Suprapubic skin (tissue), 4 donors: Measurements from ENCODE around the gene FRMD4A. TPM values are rescaled to one million over a fixed set of nuclear protein-coding genes. Genes with fewer than 3 reads are reported as not detected.

Source experiments
- DNase-seq, 2 donors: peaks; one replicate each; pipeline ENCODE4 v3.0.0-alpha.2; 2019; ENCODE audit warnings: low spot score in 2 of 2
- H3K27ac ChIP-seq: fragments of 200-600 bp; sonication (generic); one replicate; pipeline ENCODE4 v1.5.1; 2019
- H3K27me3 ChIP-seq: fragments of 200-600 bp; sonication (generic); one replicate; pipeline ENCODE4 v1.5.1; 2019
- H3K36me3 ChIP-seq: fragments of 200-600 bp; sonication (generic); one replicate; pipeline ENCODE4 v1.5.1; 2019
- H3K4me1 ChIP-seq: fragments of 200-600 bp; sonication (generic); one replicate; pipeline ENCODE4 v1.5.1; 2019
- H3K4me3 ChIP-seq: fragments of 200-600 bp; sonication (generic); one replicate; pipeline ENCODE4 v1.5.1; 2019; ENCODE audit warnings: mild to moderate bottlenecking
- H3K9me3 ChIP-seq: fragments of 200-600 bp; sonication (generic); one replicate; pipeline ENCODE4 v1.5.1; 2019
- EP300 ChIP-seq: sonication (generic); formaldehyde crosslinking; IDR thresholded peaks from one replicate; pipeline ENCODE4 v1.6.1; 2017; ENCODE audit warnings: antibody characterized with exemption
- POLR2A ChIP-seq, 2 donors: fragments of 450-650 bp; IDR thresholded peaks; one replicate each; pipeline ENCODE4 v1.6.1; 2017; ENCODE audit warnings: antibody characterized with exemption in 2 of 2, mild to moderate bottlenecking in 2 of 2, moderate library complexity in 2 of 2
- POLR2AphosphoS5 ChIP-seq, 3 donors: sonication (generic); formaldehyde crosslinking; IDR thresholded peaks; one replicate each; pipeline ENCODE4 v1.6.1; 2017; ENCODE audit warnings: antibody characterized with exemption in 3 of 3
- WGBS: methylation state at CpG from one replicate; pipeline ENCODE4 v1.1.5; 2018; 5-methylcytosine and 5-hydroxymethylcytosine counted together
- total RNA-seq, 4 donors: library from RNA; depleted of rRNA; stranded (reverse); fragments of >200 nt; gene quantifications; one replicate each; pipeline ENCODE4 v1.1.0, GENCODE V29; 2016
- TF ChIP-seq, protein P1 (sequence below), 2 donors: fragments of 200-600 bp in 1 of 2; fragments of 450-650 bp in 1 of 2; sonication (generic) in 1 of 2; IDR thresholded peaks; one replicate each; pipeline ENCODE4 v1.5.1; 2016 to 2019; ENCODE audit warnings: antibody characterized with exemption in 2 of 2, mild to moderate bottlenecking in 1 of 2, moderate library complexity in 1 of 2

The FRMD4A gene
- total RNA-seq, 4 donors from 2014 or later = 27.4 to 86.3 (median 58.0) TPM

DNA sequence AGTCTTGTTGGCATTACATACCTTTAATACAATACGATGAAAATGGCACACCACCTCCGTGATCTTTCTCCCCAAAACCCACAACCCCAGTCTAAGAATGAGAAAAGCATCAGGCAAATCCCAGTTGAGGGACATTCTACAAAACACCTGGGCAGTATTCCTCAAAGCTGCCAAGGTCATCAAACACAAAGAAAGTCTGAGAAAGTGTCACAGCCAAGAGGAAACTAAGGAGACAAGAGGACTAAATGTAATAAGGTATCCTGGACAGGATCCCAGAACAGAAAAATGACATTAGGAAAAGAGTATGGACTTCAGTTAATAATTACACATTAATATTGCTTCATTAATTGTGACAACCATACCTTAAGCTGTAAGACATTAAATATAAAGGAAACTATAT lies 14.5 kb upstream of the FRMD4A start:
- 77% methylated on average over 2 of the region's 2 CpGs for WGBS
- Histone ChIP-seq H3K27me3 (no peaks in the 10 kb centered on the region), H3K4me3 (no peak overlapping the region), H3K27ac (no peak overlapping the region), H3K36me3 (no peaks in the 10 kb centered on the region), H3K4me1 (no peaks in the 10 kb centered on the region), H3K9me3 (no peaks in the 10 kb centered on the region)
- TF ChIP-seq EP300 (no peak), POLR2AphosphoS5 (IDR thresholded peaks at IDR 0.05) (no peak), POLR2A (IDR thresholded peaks at IDR 0.05) (no peak)
- TF ChIP-seq, protein P1, sequence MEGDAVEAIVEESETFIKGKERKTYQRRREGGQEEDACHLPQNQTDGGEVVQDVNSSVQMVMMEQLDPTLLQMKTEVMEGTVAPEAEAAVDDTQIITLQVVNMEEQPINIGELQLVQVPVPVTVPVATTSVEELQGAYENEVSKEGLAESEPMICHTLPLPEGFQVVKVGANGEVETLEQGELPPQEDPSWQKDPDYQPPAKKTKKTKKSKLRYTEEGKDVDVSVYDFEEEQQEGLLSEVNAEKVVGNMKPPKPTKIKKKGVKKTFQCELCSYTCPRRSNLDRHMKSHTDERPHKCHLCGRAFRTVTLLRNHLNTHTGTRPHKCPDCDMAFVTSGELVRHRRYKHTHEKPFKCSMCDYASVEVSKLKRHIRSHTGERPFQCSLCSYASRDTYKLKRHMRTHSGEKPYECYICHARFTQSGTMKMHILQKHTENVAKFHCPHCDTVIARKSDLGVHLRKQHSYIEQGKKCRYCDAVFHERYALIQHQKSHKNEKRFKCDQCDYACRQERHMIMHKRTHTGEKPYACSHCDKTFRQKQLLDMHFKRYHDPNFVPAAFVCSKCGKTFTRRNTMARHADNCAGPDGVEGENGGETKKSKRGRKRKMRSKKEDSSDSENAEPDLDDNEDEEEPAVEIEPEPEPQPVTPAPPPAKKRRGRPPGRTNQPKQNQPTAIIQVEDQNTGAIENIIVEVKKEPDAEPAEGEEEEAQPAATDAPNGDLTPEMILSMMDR (IDR thresholded peaks at IDR 0.05) = no peak
- no peak for DNase-seq

DNA sequence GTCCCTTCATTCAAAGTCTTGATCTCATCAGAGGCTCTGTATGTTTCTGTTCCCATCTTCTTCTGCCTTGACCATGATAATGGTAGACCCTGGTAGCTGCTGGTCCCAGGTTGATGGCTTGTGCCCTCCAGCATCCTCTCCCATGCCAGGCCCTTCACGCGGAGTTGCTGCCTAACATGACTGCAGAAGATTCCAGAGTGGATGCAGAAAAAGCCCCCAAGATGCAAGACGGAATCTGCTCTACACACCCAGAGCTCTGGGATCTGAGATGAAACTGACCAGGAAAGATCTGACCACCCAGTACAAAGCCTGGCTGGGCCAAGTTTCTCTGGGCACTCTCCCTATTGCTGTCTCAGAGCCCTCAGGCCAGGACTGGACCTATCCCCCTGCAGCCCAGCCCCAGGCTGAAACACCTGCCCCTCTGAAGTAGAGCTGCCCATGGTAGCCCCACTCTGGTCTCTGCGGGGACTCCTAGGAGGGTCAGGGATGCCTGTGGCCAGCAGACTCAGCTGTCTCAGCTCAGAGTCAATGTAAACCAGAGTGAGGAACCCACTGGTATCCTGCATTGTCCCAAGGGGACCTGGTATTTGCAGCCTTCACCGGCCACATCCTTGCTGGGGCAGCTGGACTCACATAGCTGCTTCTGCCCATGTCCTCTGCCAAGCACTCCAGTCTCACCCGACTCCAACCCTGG lies 9.5 kb upstream of the FRMD4A start:
- no peaks in the 10 kb centered on the region for H3K27me3 ChIP-seq
- H3K9me3 ChIP-seq = no peaks in the 10 kb centered on the region
- DNase-seq = no peak
- H3K36me3 ChIP-seq = no peaks in the 10 kb centered on the region
- 88% methylated on average over 4 of the region's 6 CpGs for WGBS
- no peak overlapping the region for H3K27ac ChIP-seq
- H3K4me3 ChIP-seq = no peak overlapping the region
- TF ChIP-seq POLR2A (IDR thresholded peaks at IDR 0.05) (no peak), EP300 (no peak), POLR2AphosphoS5 (IDR thresholded peaks at IDR 0.05) (no peak)
- TF ChIP-seq, protein P1 (IDR thresholded peaks at IDR 0.05) = no peak
- H3K4me1 ChIP-seq = no peaks in the 10 kb centered on the region

DNA sequence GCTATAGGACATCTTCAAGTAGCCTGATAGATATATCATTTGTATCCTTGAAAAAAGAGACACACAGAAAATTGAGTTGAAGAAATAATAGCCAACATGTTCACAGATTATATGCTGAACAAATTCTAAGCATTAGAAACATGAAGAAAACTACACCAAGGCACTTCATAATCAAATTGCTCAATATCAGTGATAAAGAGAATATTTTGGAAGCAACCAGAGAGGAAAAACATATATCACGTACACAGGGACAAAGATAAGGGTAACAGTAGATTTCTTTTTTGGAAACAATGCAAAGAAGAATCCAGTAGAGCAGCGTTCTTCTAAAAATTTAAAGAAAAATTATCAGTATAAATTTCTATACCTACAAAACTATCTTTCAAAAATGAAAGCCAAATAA lies 6.0 kb upstream of the FRMD4A start:
- Histone ChIP-seq H3K4me3 (no peak overlapping the region), H3K4me1 (no peaks in the 10 kb centered on the region), H3K27me3 (peaks cover 15% of the 10 kb centered on the region), H3K27ac (no peak overlapping the region), H3K36me3 (no peaks in the 10 kb centered on the region), H3K9me3 (no peaks in the 10 kb centered on the region)
- no peak for DNase-seq
- TF ChIP-seq POLR2AphosphoS5 (IDR thresholded peaks at IDR 0.05) = no peak
- 91% methylated on average over 2 of the region's 2 CpGs for WGBS

DNA sequence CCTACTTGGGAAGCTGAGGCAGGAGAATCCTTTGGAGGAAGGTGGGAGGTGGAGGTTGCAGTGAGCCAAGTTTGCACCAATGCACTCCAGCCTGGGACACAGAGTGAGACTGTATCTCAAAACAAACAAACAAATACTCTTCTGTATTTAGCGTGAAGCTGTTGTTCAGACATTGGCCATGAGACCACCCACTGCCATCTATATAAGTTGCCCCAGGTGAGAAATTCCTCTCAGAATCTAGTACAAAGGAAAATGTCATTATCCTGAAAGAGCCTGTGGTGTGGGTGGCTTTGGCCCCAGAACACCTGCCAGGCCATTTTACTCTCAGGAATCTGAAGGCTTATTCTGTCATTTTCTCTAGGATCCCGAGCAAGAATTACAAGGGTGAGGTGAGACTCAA lies 4.0 kb upstream of the FRMD4A start:
- WGBS = 66% methylated on average over 2 of the region's 2 CpGs
- Histone ChIP-seq H3K36me3 (no peaks in the 10 kb centered on the region), H3K4me1 (no peaks in the 10 kb centered on the region), H3K27ac (no peak overlapping the region), H3K27me3 (peaks cover 26% of the 10 kb centered on the region), H3K4me3 (no peak overlapping the region), H3K9me3 (no peaks in the 10 kb centered on the region)
- DNase-seq = no peak
- no peak for TF ChIP-seq POLR2A (IDR thresholded peaks at IDR 0.05)
- TF ChIP-seq, protein P1 (IDR thresholded peaks at IDR 0.05) = no peak
- TF ChIP-seq POLR2AphosphoS5 (IDR thresholded peaks at IDR 0.05) = no peak
- no peak for TF ChIP-seq EP300

DNA sequence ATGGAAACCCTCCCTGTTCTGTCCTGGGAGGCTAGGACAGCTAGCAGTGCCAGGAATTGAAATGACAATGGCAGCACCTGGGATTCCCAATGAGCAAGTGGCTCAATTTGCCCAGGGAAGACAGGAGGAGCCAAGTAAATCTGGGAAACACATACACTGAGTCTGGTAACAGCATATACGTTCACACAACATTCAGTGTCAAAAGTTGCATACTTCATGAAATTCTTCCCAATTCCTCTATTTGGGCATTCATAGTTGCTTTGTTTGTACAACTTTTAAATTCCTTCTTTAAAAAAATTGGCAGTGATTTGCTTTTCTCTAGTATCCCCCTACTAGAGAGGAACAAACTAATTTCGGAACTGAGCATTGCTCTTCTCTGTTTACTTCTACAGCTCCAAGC lies 2.9 kb upstream of the FRMD4A start:
- Histone ChIP-seq H3K9me3 (no peaks in the 10 kb centered on the region), H3K4me1 (no peaks in the 10 kb centered on the region), H3K27me3 (peaks cover 37% of the 10 kb centered on the region), H3K4me3 (no peak overlapping the region), H3K27ac (no peak overlapping the region), H3K36me3 (no peaks in the 10 kb centered on the region)
- no peak for DNase-seq
- WGBS = 92% methylated on average over 2 of the region's 2 CpGs
- TF ChIP-seq, protein P1 (IDR thresholded peaks at IDR 0.05) = no peak
- TF ChIP-seq POLR2AphosphoS5 (IDR thresholded peaks at IDR 0.05) = no peak
- no peak for TF ChIP-seq POLR2A (IDR thresholded peaks at IDR 0.05)
- TF ChIP-seq EP300 = no peak

DNA sequence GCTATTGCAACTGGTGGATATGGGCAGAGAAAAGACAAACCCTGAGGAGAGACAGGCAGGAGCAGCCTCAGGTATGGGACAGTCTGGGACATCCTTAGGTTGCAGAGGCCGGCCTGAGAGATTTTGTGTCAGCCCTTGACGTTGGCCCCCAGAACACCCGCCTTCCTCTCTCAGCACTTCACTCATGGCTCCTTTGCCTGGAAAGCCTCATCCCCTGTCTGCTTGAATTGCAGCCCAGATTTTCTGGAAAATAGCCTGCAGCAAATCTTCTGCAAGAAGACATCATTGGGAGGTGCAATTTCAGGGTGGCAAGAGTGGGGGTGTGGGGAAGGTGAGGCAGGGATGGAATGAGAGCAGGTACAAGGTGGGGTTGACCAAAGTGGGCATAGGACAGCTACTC lies 2.2 kb upstream of the FRMD4A start:
- TF ChIP-seq POLR2AphosphoS5 (IDR thresholded peaks at IDR 0.05) = no peak
- no peak for TF ChIP-seq POLR2A (IDR thresholded peaks at IDR 0.05)
- TF ChIP-seq, protein P1 (IDR thresholded peaks at IDR 0.05) = no peak
- no peak for TF ChIP-seq EP300
- Histone ChIP-seq H3K9me3 (no peaks in the 10 kb centered on the region), H3K36me3 (no peaks in the 10 kb centered on the region), H3K4me1 (no peaks in the 10 kb centered on the region), H3K27me3 (peaks cover 38% of the 10 kb centered on the region), H3K4me3 (no peak overlapping the region), H3K27ac (no peak overlapping the region)
- no peak for DNase-seq
- 67% methylated on average over 3 of the region's 3 CpGs for WGBS
